Progenitor cell of endocrine pancreas (in vitro differentiated cells): ENCODE results near the gene CDKN2B-AS1. TPM values are rescaled to one million over a fixed set of nuclear protein-coding genes. Genes with fewer than 3 reads are reported as not detected.
A peak's percentile ranks its signal among the peaks of the same experiment; 100 is the strongest.

Source experiments
- DNase-seq: peaks from one replicate; pipeline ENCODE4 v3.0.0; 2021; ENCODE audit warnings: low spot score; ENCODE audit not compliant: unreplicated experiment
- H3K27ac Mint-ChIP-seq: 2 replicates; pipeline ENCODE4 v1.8.0; 2021; ENCODE audit warnings: mild to moderate bottlenecking, moderate library complexity, mixed read lengths
- H3K27me3 Mint-ChIP-seq: 2 replicates; pipeline ENCODE4 v1.8.0; 2021; ENCODE audit warnings: mixed read lengths
- H3K36me3 Mint-ChIP-seq: 2 replicates; pipeline ENCODE4 v1.8.0; 2022; ENCODE audit warnings: mixed read lengths; ENCODE audit not compliant: insufficient read depth
- H3K4me1 Mint-ChIP-seq: 2 replicates; pipeline ENCODE4 v1.8.0; 2021; ENCODE audit warnings: low read depth, mixed read lengths
- H3K4me3 Mint-ChIP-seq: 2 replicates; pipeline ENCODE4 v1.8.0; 2021; ENCODE audit warnings: low read depth, mild to moderate bottlenecking, moderate library complexity, mixed read lengths
- H3K9me3 Mint-ChIP-seq: 2 replicates; pipeline ENCODE4 v1.8.0; 2021; ENCODE audit warnings: low read depth, mixed read lengths
- total RNA-seq: library from RNA; stranded (reverse); gene quantifications from 2 replicates; pipeline ENCODE4 v1.2.1, GENCODE V29; 2021
- TF ChIP-seq, protein P1 (sequence below): fragments of 200-600 bp; sonication (generic); IDR thresholded peaks from one replicate; pipeline ENCODE4 v1.5.0; 2021; ENCODE audit warnings: antibody characterized with exemption, mild to moderate bottlenecking; ENCODE audit not compliant: unreplicated experiment

The CDKN2B-AS1 gene
- total RNA-seq, 1 donor from 2014 or later: not detected

- peaks cover 13% of the 10 kb centered on the region for H3K4me1 Mint-ChIP-seq
- no peaks in the 10 kb centered on the region for H3K27me3 Mint-ChIP-seq
- H3K4me3 Mint-ChIP-seq: no peak overlapping the region
- peak overlapping the region; percentile 18 for H3K27ac Mint-ChIP-seq
- no peak for DNase-seq
- TF ChIP-seq, protein P1, sequence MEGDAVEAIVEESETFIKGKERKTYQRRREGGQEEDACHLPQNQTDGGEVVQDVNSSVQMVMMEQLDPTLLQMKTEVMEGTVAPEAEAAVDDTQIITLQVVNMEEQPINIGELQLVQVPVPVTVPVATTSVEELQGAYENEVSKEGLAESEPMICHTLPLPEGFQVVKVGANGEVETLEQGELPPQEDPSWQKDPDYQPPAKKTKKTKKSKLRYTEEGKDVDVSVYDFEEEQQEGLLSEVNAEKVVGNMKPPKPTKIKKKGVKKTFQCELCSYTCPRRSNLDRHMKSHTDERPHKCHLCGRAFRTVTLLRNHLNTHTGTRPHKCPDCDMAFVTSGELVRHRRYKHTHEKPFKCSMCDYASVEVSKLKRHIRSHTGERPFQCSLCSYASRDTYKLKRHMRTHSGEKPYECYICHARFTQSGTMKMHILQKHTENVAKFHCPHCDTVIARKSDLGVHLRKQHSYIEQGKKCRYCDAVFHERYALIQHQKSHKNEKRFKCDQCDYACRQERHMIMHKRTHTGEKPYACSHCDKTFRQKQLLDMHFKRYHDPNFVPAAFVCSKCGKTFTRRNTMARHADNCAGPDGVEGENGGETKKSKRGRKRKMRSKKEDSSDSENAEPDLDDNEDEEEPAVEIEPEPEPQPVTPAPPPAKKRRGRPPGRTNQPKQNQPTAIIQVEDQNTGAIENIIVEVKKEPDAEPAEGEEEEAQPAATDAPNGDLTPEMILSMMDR: no peak
- H3K9me3 Mint-ChIP-seq: no peaks in the 10 kb centered on the region
- H3K36me3 Mint-ChIP-seq: no peaks in the 10 kb centered on the region
These were observed 134.5 kb downstream of the CDKN2B-AS1 start for GRCh38 chr9:22129133-22129532.

DNA sequence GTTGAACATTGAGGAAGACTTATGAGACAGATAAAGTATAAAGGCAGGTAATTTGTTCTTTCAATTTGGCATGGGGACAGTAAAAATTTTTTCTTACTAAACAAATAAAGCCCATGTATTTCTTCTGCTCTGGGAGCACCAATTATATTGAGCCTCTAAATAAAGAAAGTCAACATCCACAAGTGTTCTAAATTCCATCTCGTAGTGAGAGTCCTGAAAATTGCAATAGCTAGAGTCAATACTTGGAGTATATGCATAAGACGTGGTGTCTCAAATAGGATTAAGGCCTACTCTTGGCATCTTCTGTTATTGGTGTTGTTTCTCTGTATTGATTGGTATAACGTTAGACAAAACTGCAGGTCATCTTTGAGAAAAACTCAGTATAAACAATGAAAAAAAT is 135.0 kb downstream of the CDKN2B-AS1 start:
- Mint-ChIP-seq H3K36me3 (no peaks in the 10 kb centered on the region), H3K4me1 (peaks cover 8% of the 10 kb centered on the region), H3K4me3 (no peak overlapping the region), H3K27ac (no peak overlapping the region), H3K27me3 (no peaks in the 10 kb centered on the region), H3K9me3 (no peaks in the 10 kb centered on the region)
- no peak for DNase-seq
- TF ChIP-seq, protein P1: no peak

DNA sequence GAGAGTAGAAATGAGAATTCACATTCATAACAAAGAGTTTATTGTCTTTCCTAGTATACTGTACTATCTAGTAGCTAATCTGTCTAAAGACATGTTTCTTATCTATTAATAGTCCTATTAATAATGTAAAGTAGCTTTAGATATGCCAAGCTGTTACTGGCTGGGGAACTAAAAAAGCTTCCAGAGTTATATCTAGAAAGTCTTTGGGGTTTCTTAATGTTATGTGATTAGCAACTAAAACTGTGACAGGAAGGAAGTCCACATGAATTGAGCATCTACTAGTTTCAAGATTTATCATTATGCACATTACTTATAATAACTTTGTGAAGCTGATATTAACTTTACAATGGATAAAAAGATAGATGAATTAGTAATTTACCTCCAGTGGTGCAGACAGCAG is 137.2 kb downstream of the CDKN2B-AS1 start:
- no peak for DNase-seq

GRCh38 chr9:22134390-22134789 is 139.8 kb downstream of the CDKN2B-AS1 start:
- no peak for DNase-seq
- Mint-ChIP-seq H3K27ac (no peak overlapping the region), H3K4me1 (peaks cover under 1% of the 10 kb centered on the region), H3K4me3 (no peak overlapping the region), H3K27me3 (no peaks in the 10 kb centered on the region), H3K36me3 (no peaks in the 10 kb centered on the region), H3K9me3 (no peaks in the 10 kb centered on the region)
- TF ChIP-seq, protein P1: no peak

More for the DNA sequence above, 137.2 kb downstream of the CDKN2B-AS1 start:
- TF ChIP-seq, protein P1: no peak
- Mint-ChIP-seq H3K9me3 (no peaks in the 10 kb centered on the region), H3K4me1 (peaks cover 4% of the 10 kb centered on the region), H3K4me3 (no peak overlapping the region), H3K27ac (no peak overlapping the region), H3K36me3 (no peaks in the 10 kb centered on the region), H3K27me3 (no peaks in the 10 kb centered on the region)

- Mint-ChIP-seq H3K36me3 (no peaks in the 10 kb centered on the region), H3K4me3 (no peak overlapping the region), H3K9me3 (no peaks in the 10 kb centered on the region), H3K27ac (no peak overlapping the region), H3K27me3 (no peaks in the 10 kb centered on the region), H3K4me1 (peaks cover 4% of the 10 kb centered on the region)
- TF ChIP-seq, protein P1: no peak
- no peak for DNase-seq
These were observed 142.0 kb downstream of the CDKN2B-AS1 start for GRCh38 chr9:22136461-22137096.
